K562 (cell line): ENCODE data around the gene WBP1. TPM values are rescaled to one million over a fixed set of nuclear protein-coding genes. Genes with fewer than 3 reads are reported as not detected.

Experiments
- CLOCK ChIP-seq: fragments of 250-450 bp; sonication (Bioruptor Pico); IDR thresholded peaks from 2 replicates; pipeline ENCODE4 v1.4.0; 2020; ENCODE audit warnings: mild to moderate bottlenecking, moderate library complexity, borderline replicate concordance
- DPF2 ChIP-seq: fragments of 450-650 bp; IDR thresholded peaks from 2 replicates; pipeline ENCODE4 v1.6.1; 2016
- ESRRA ChIP-seq: fragments of 450-650 bp; IDR thresholded peaks from 2 replicates; pipeline ENCODE4 v1.6.1; 2014; ENCODE audit warnings: low read depth, mild to moderate bottlenecking, moderate library complexity, borderline replicate concordance
- MYNN ChIP-seq, 2 experiments: sonication (generic); formaldehyde crosslinking in 1 of 2; IDR thresholded peaks; 2 replicates each; pipeline versions ENCODE4 v1.5.0 to v1.6.1; 2016 to 2020; ENCODE audit warnings: antibody characterized with exemption in 1 of 2, missing genetic modification reagents in 1 of 2
- NKRF ChIP-seq: fragments of 450-650 bp; IDR thresholded peaks from 2 replicates; pipeline ENCODE4 v1.6.1; 2016; ENCODE audit warnings: borderline replicate concordance
- RCOR1 ChIP-seq, 2 experiments: IDR thresholded peaks; 2 replicates each; pipeline ENCODE4 v1.6.1; 2012; ENCODE audit warnings: low read depth in 2 of 2, low read length in 2 of 2, borderline replicate concordance in 1 of 2, improper control_type of control experiment in 1 of 2
- SAFB ChIP-seq: fragments of 200-400 bp; formaldehyde crosslinking; IDR thresholded peaks from 2 replicates; pipeline ENCODE4 v1.6.1; 2017; ENCODE audit warnings: low read depth, low read length, borderline replicate concordance
- SIN3B ChIP-seq: fragments of 450-650 bp; IDR thresholded peaks from 2 replicates; pipeline ENCODE4 v1.6.1; 2017; ENCODE audit warnings: low read depth, mild to moderate bottlenecking, moderate library complexity
- ZNF121 ChIP-seq: sonication (generic); formaldehyde crosslinking; conservative IDR thresholded peaks from 2 replicates; pipeline ENCODE4 v1.8.0; 2022; ENCODE audit warnings: missing genetic modification reagents
- ZNF395 ChIP-seq: fragments of 200-800 bp; sonication (Bioruptor generic); IDR thresholded peaks from 2 replicates; pipeline ENCODE4 v1.6.1; 2017; ENCODE audit warnings: missing genetic modification characterization, missing compliant biosample characterization
- ZNF583 ChIP-seq: fragments of 250-450 bp; sonication (Bioruptor Pico); IDR thresholded peaks from 2 replicates; pipeline ENCODE4 v1.4.0; 2020
- ZNF707 ChIP-seq: fragments of 250-450 bp; sonication (Bioruptor Pico); conservative IDR thresholded peaks from 2 replicates; pipeline ENCODE4 v1.8.0; 2022; ENCODE audit warnings: inconsistent platforms, mild to moderate bottlenecking, moderate library complexity
- polyA plus RNA-seq, 8 experiments: library from polyadenylated mRNA; depleted of rRNA in 4 of 8; stranded (reverse) in 5 of 8; unstranded in 3 of 8; fragments of >200 nt; fragmentation: Nextera tagmentation in 2 of 8; fragmentation: Illumina TruSeq in 1 of 8; extraction: Ambion mirVana in 2 of 8; extraction: Trizol in 1 of 8; gene quantifications; 2 replicates each; pipeline versions ENCODE4 v1.2.1 to v1.2.3, GENCODE V29; 2011 to 2014; ENCODE audit warnings: inconsistent platforms in 1 of 8, missing spikeins in 1 of 8
- total RNA-seq, 7 experiments: library from RNA; depleted of rRNA in 6 of 7; stranded (reverse); fragments of >200 nt in 6 of 7; fragmentation: Illumina TruSeq in 2 of 7; extraction: Trizol in 2 of 7; gene quantifications; 2 replicates each; pipeline versions ENCODE4 v1.2.1 to v1.2.3, GENCODE V29; 2011 to 2021; ENCODE audit warnings: low replicate concordance in 1 of 7
- TF ChIP-seq, protein P1 (sequence below): fragments of 450-650 bp; formaldehyde crosslinking; IDR thresholded peaks from 2 replicates; pipeline ENCODE4 v1.4.0; 2020; ENCODE audit warnings: mild to moderate bottlenecking, moderate library complexity
- TF ChIP-seq, protein P2 (sequence below): fragments of 250-450 bp; sonication (Bioruptor Pico); IDR thresholded peaks from 2 replicates; pipeline ENCODE4 v1.4.0; 2020; ENCODE audit warnings: mild to moderate bottlenecking, moderate library complexity

The WBP1 gene
- total and polyA plus RNA-seq, 9 of the 15 experiments (the other 6 are each of a cell fraction or from before 2014, with no cell fraction given), result 1.9 to 27.7 (median 14.2) TPM

- TF ChIP-seq NKRF (peak; percentile 98), MYNN (IDR thresholded peaks at IDR 0.05) (no peak), MYNN (CRISPR knock-in tag; IDR thresholded peaks at IDR 0.05) (no peak), CLOCK (CRISPR knock-in tag) (no peak), DPF2 (peak; percentile 43; the same call in 1 of the 2 replicates), SIN3B (peak; percentile 81), ZNF583 (no peak), RCOR1 (IDR thresholded peaks at IDR 0.05; ENCODE audit: borderline replicate concordance in 1 of 2, low read depth in 2 of 2, low read length in 2 of 2) (peak in 1 of 2 experiments; percentile 60; a peak in 2 of 4 replicates), ZNF707 (no peak), ESRRA (peak; percentile 73; the same call in 1 of the 2 replicates), ZNF395 (CRISPR knock-in tag) (no peak), ZNF121 (CRISPR knock-in tag) (no peak), SAFB (peak; percentile 81)
- TF ChIP-seq, protein P1, sequence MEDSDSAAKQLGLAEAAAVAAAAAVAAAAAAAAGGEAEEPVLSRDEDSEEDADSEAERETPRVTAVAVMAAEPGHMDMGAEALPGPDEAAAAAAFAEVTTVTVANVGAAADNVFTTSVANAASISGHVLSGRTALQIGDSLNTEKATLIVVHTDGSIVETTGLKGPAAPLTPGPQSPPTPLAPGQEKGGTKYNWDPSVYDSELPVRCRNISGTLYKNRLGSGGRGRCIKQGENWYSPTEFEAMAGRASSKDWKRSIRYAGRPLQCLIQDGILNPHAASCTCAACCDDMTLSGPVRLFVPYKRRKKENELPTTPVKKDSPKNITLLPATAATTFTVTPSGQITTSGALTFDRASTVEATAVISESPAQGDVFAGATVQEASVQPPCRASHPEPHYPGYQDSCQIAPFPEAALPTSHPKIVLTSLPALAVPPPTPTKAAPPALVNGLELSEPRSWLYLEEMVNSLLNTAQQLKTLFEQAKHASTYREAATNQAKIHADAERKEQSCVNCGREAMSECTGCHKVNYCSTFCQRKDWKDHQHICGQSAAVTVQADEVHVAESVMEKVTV (CRISPR knock-in tag), result no peak
- TF ChIP-seq, protein P2, sequence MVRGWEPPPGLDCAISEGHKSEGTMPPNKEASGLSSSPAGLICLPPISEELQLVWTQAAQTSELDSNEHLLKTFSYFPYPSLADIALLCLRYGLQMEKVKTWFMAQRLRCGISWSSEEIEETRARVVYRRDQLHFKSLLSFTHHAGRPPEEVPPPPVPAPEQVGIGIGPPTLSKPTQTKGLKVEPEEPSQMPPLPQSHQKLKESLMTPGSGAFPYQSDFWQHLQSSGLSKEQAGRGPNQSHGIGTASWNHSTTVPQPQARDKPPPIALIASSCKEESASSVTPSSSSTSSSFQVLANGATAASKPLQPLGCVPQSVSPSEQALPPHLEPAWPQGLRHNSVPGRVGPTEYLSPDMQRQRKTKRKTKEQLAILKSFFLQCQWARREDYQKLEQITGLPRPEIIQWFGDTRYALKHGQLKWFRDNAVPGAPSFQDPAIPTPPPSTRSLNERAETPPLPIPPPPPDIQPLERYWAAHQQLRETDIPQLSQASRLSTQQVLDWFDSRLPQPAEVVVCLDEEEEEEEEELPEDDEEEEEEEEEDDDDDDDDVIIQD (CRISPR knock-in tag), result no peak
Measured at GRCh38 chr2:74454654-74455511, 3.4 kb upstream of the WBP1 start, which contains the start of gene INO80B (continued).
